ENCODE results near the gene SYCP2L. TPM values are rescaled to one million over a fixed set of nuclear protein-coding genes. Genes with fewer than 3 reads are reported as not detected.

Gene SYCP2L
- total and polyA plus RNA-seq, 9 of the 15 experiments (the other 6 are each of a cell fraction or from before 2014, with no cell fraction given), result 12.4 to 46.9 (median 22.0) TPM

DNA sequence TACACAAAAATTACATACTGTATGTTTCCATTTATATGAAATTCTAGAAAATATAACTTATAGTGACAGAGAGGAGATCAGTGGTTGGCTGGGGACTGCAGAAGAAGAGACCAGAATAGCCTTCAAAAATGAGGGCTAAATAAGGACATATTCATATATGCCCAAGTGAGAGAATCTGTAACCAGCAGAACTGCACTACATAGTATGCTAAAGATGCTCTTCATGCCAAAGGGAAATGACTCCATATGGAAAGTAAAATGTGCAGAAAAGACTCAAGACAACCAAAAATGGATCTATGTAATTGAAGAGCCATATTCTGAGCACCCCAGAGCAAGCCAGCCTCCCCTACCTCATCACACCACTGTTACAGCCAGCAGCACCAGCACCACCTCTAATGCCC, 128.2 kb downstream of the SYCP2L start:
- in situ Hi-C loops (cut with MboI) (no loop called here), intact Hi-C loops (cut with micrococcal nuclease) (no loop called here)
- no peaks in the 10 kb centered on the region for H3K9me3 ChIP-seq (replicated peaks; ENCODE audit: control insufficient read depth, insufficient read depth, low read depth, low read length)
- H3K27ac ChIP-seq (ENCODE audit: extremely low read depth, low read depth, low read length), result no peak overlapping the region
- H3K4me1 ChIP-seq (replicated peaks in 1 of 2; ENCODE audit: control insufficient read depth in 2 of 2, insufficient read depth in 2 of 2, low read length in 2 of 2), result peaks cover 0 to 5% of the 10 kb centered on the region in 2 experiments; a peak in 2 of 5 replicates
- H3K36me3 ChIP-seq (ENCODE audit: control insufficient read depth, insufficient read depth, low read length), result no peaks in the 10 kb centered on the region
- H4K20me1 ChIP-seq (replicated peaks; ENCODE audit: control insufficient read depth, insufficient read depth, low read length), result no peaks in the 10 kb centered on the region
- POLR2A ChIA-PET, result no interaction called here
- DNase-seq (ENCODE audit: extremely low read depth in 1 of 4, low spot score in 3 of 4) (no peak), FAIRE-seq (no peak), ATAC-seq (no peak)
- H2AFZ ChIP-seq (ENCODE audit: low read depth, low read length), result no peak overlapping the region
- H3K9ac ChIP-seq (ENCODE audit: insufficient read depth in 1 of 2, low read depth in 2 of 2, low read length in 2 of 2), result no peak overlapping the region
- no peak overlapping the region for H3K4me3 ChIP-seq
- H3K79me2 ChIP-seq (ENCODE audit: control insufficient read depth, insufficient read depth, low read length), result no peaks in the 10 kb centered on the region
- BruUV-seq (replicated peaks), result no TSS peak
- no peak overlapping the region for H3K4me2 ChIP-seq (ENCODE audit: insufficient read depth, low read length)
- CTCF ChIA-PET (ENCODE audit: low intra/inter-chr PET ratio), result no interaction called here
- peaks cover 8 to 15% of the 10 kb centered on the region in 2 experiments; a peak in 4 of 5 replicates for H3K27me3 ChIP-seq (ENCODE audit: control insufficient read depth in 2 of 2, insufficient read depth in 2 of 2, low read length in 2 of 2)
- H3K9me1 ChIP-seq (ENCODE audit: control insufficient read depth, insufficient read depth, low read length), result no peaks in the 10 kb centered on the region
- no peak for TF ChIP-seq MAFF (IDR thresholded peaks at IDR 0.05; ENCODE audit: low read length)
- TF ChIP-seq TGIF2 (CRISPR knock-in tag; IDR thresholded peaks at IDR 0.05), result no peak
- TF ChIP-seq CBX1 (IDR thresholded peaks at IDR 0.05; ENCODE audit: low read depth), result no peak
- TF ChIP-seq, protein P1, sequence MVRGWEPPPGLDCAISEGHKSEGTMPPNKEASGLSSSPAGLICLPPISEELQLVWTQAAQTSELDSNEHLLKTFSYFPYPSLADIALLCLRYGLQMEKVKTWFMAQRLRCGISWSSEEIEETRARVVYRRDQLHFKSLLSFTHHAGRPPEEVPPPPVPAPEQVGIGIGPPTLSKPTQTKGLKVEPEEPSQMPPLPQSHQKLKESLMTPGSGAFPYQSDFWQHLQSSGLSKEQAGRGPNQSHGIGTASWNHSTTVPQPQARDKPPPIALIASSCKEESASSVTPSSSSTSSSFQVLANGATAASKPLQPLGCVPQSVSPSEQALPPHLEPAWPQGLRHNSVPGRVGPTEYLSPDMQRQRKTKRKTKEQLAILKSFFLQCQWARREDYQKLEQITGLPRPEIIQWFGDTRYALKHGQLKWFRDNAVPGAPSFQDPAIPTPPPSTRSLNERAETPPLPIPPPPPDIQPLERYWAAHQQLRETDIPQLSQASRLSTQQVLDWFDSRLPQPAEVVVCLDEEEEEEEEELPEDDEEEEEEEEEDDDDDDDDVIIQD (CRISPR knock-in tag; IDR thresholded peaks at IDR 0.05), result no peak
- TF ChIP-seq HMG20B (CRISPR knock-in tag; IDR thresholded peaks at IDR 0.05), result no peak
- TF ChIP-seq, protein P2, sequence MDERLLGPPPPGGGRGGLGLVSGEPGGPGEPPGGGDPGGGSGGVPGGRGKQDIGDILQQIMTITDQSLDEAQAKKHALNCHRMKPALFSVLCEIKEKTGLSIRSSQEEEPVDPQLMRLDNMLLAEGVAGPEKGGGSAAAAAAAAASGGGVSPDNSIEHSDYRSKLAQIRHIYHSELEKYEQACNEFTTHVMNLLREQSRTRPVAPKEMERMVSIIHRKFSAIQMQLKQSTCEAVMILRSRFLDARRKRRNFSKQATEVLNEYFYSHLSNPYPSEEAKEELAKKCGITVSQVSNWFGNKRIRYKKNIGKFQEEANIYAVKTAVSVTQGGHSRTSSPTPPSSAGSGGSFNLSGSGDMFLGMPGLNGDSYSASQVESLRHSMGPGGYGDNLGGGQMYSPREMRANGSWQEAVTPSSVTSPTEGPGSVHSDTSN (CRISPR knock-in tag; IDR thresholded peaks at IDR 0.05; ENCODE audit: low read depth), result no peak
- TF ChIP-seq, protein P2 (tag; conservative IDR thresholded peaks at IDR 0.05; ENCODE audit: low read depth), result no peak
- no peak for TF ChIP-seq SMARCB1 (IDR thresholded peaks at IDR 0.05; ENCODE audit: insufficient read length, low read depth)
- TF ChIP-seq ZNF354B (CRISPR knock-in tag; IDR thresholded peaks at IDR 0.05), result no peak
- TF ChIP-seq ZC3H8 (IDR thresholded peaks at IDR 0.05), result no peak
- no peak for TF ChIP-seq SMC3 (conservative IDR thresholded peaks at IDR 0.05; ENCODE audit: insufficient read depth, low read depth, low read length)
- TF ChIP-seq ZNF133 (CRISPR knock-in tag; IDR thresholded peaks at IDR 0.05), result no peak
- TF ChIP-seq, protein P3, sequence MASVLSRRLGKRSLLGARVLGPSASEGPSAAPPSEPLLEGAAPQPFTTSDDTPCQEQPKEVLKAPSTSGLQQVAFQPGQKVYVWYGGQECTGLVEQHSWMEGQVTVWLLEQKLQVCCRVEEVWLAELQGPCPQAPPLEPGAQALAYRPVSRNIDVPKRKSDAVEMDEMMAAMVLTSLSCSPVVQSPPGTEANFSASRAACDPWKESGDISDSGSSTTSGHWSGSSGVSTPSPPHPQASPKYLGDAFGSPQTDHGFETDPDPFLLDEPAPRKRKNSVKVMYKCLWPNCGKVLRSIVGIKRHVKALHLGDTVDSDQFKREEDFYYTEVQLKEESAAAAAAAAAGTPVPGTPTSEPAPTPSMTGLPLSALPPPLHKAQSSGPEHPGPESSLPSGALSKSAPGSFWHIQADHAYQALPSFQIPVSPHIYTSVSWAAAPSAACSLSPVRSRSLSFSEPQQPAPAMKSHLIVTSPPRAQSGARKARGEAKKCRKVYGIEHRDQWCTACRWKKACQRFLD (CRISPR knock-in tag; IDR thresholded peaks at IDR 0.05), result no peak
- TF ChIP-seq RBM39 (optimal IDR thresholded peaks at IDR 0.05; ENCODE audit: low read depth, low read length), result no peak
- TF ChIP-seq, protein P4, sequence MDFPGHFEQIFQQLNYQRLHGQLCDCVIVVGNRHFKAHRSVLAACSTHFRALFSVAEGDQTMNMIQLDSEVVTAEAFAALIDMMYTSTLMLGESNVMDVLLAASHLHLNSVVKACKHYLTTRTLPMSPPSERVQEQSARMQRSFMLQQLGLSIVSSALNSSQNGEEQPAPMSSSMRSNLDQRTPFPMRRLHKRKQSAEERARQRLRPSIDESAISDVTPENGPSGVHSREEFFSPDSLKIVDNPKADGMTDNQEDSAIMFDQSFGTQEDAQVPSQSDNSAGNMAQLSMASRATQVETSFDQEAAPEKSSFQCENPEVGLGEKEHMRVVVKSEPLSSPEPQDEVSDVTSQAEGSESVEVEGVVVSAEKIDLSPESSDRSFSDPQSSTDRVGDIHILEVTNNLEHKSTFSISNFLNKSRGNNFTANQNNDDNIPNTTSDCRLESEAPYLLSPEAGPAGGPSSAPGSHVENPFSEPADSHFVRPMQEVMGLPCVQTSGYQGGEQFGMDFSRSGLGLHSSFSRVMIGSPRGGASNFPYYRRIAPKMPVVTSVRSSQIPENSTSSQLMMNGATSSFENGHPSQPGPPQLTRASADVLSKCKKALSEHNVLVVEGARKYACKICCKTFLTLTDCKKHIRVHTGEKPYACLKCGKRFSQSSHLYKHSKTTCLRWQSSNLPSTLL (IDR thresholded peaks at IDR 0.05), result no peak
- TF ChIP-seq GABPB1 (CRISPR knock-in tag; IDR thresholded peaks at IDR 0.05), result no peak
- TF ChIP-seq ZNF785 (CRISPR knock-in tag; IDR thresholded peaks at IDR 0.05), result no peak
- no peak for TF ChIP-seq ZNF121 (CRISPR knock-in tag; conservative IDR thresholded peaks at IDR 0.05)
